ENCODE data around the gene RAB1A. TPM values are rescaled to one million over a fixed set of nuclear protein-coding genes. Genes with fewer than 3 reads are reported as not detected.
A peak's percentile ranks its signal among the peaks of the same experiment; 100 is the strongest.

Gene RAB1A
- total RNA-seq, 1 donor from 2014 or later, result 91.7 TPM

GRCh38 chr2:65059071-65059470, 70.8 kb downstream of the RAB1A start:
- no peak for DNase-seq

- DNase-seq, result no peak
These were observed 72.4 kb downstream of the RAB1A start for GRCh38 chr2:65057391-65058052.

GRCh38 chr2:65057054-65057375, 72.9 kb downstream of the RAB1A start:
- no peak for DNase-seq

- DNase-seq, result peak; percentile 98
These were observed 73.5 kb downstream of the RAB1A start, which contains the start of gene CEP68 for GRCh38 chr2:65056215-65057053. CEP68 (plus strand) TSS chr2:65056416; CDS start chr2:65069445, 13,029 bp downstream.

- no peak for DNase-seq
These were observed 74.3 kb downstream of the RAB1A start for GRCh38 chr2:65055422-65056214.

GRCh38 chr2:65054749-65055421, 75.0 kb downstream of the RAB1A start:
- no peak for DNase-seq

GRCh38 chr2:65053199-65053598, 76.7 kb downstream of the RAB1A start:
- no peak for DNase-seq

- DNase-seq, result no peak
These were observed 79.0 kb downstream of the RAB1A start for GRCh38 chr2:65050931-65051330.

- DNase-seq, result no peak
These were observed 80.8 kb downstream of the RAB1A start for GRCh38 chr2:65049010-65049639.

GRCh38 chr2:65046633-65047407, 83.1 kb downstream of the RAB1A start:
- no peak for DNase-seq

- DNase-seq, result no peak
These were observed 84.3 kb downstream of the RAB1A start for GRCh38 chr2:65045651-65046050.

- no peak for DNase-seq
These were observed 85.7 kb downstream of the RAB1A start for GRCh38 chr2:65044097-65044735.

- no peak for DNase-seq
These were observed 86.9 kb downstream of the RAB1A start for GRCh38 chr2:65043001-65043400.

GRCh38 chr2:65040400-65041261, 89.3 kb downstream of the RAB1A start:
- DNase-seq, result peak; percentile 71

GRCh38 chr2:65039640-65040039, 90.3 kb downstream of the RAB1A start:
- DNase-seq, result no peak

- no peak for DNase-seq
These were observed 92.7 kb downstream of the RAB1A start for GRCh38 chr2:65037178-65037577.
